Heart left ventricle (tissue), 13 donors: ENCODE data around the gene TTC31.
"Not testable (repeated sequence)": the region's sequence is repeated elsewhere in the genome, so short reads cannot be mapped to it uniquely, and the experiment has no call there.

Source experiments
- CTCF ChIP-seq, 12 donors: fragments of 200-600 bp; sonication (generic) in 4 of 12; IDR thresholded peaks; one replicate each; pipeline versions ENCODE4 v1.5.0 to v1.8.0; 2018 to 2022; ENCODE audit warnings: antibody characterized with exemption in 12 of 12, mild to moderate bottlenecking in 5 of 12
- POLR2A ChIP-seq, 2 donors: fragments of 450-650 bp; IDR thresholded peaks; one replicate each; pipeline ENCODE4 v1.6.1; 2017; ENCODE audit warnings: antibody characterized with exemption in 2 of 2, mild to moderate bottlenecking in 2 of 2, moderate library complexity in 2 of 2
- donor health status: ischemic (EF 13 %, LVEDD 7.1; RV severe dilation, severe dysfunction).
- donor health status: DM: no; HTN: yes; CAD: no.
- donor health status: DM: no; HTN: no; CAD: no.
- donor health status: ischemic (EF 25% LVEDD 6.9; RV normal size, moderate dysfunction).
- donor health status: ischemic (EF 25% LVEDD 5.7; RV mildly dilated, moderate dysfunction).
- donor health status: ischemic (EF 35%, LVEDD 5.7; RV mildly dilated, moderate dysfunction).
- donor health status: nonischemic (EF 11% LVEDD 7.7; RV severe dilation, severe dysfunction).
- donor health status: DM: yes; HTN: yes; CAD: no.
- donor health status: PGD.
- donor health status: ischemic (EF 29% LVEDD 5.4; RV normal size, mild dysfunction).
- donor health status: nonischemic (EF 23%, LVEDD 6.1; RV moderate dilation, normal function).

GRCh38 chr2:74470742-74471141, 12.1 kb upstream of the TTC31 start:
- TF ChIP-seq CTCF, POLR2A (IDR thresholded peaks at IDR 0.05): not testable (repeated sequence)
